ENCODE results near the gene IMPG1. TPM values are rescaled to one million over a fixed set of nuclear protein-coding genes. Genes with fewer than 3 reads are reported as not detected.

The IMPG1 gene
- total RNA-seq, 2 experiments from 2014 or later = not detected

DNA sequence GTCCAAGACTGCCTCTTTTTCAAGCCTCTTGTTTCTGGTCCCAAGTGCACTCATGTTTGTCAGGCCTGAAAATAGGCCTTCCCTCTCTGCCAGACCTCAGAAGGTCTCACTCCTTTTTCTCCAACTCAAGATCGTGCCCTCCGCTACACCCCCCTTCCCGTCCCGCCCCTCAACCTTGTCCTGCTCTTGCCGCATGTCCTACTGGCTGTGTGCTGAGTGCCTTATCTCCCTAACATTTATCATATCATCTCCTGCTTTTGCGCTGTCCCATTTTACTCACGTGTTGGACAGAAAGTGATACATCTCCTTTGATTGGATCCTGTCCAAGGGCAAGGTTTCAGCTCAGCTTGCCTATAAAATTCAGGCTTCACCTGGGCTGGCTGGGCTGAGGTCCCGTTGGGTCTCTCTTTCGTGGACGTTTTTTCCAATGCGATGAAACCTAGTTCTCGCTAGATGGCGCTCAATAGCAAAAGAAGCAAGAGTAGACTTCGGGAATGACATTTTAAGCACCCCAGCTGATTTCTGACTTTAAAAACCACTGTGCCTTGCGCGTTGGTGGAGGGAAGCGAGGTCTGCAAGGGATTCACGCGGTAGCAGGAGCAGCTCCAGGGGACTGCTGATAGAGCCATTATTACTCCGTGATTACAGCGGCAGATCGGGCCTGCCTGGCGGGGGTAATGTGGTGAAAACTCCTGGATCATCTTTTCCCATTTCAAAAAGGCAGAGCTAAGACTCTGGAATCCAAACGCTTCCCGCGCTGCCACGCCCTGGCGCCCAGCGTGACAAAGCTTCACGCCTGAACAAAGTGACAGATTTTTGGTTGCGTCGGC lies 137.6 kb downstream of the IMPG1 start:
- H3K27ac ChIP-seq (ENCODE audit: low read depth, low read length, poor library complexity, severe bottlenecking) = no peak overlapping the region
- no peaks in the 10 kb centered on the region for H3K9me3 ChIP-seq (ENCODE audit: low read length)
- H2AFZ ChIP-seq (ENCODE audit: low read length) = no peak overlapping the region
- no peaks in the 10 kb centered on the region for H3K4me1 ChIP-seq (ENCODE audit: insufficient read depth, low read length, poor library complexity, severe bottlenecking)
- BruUV-seq (replicated peaks) = no TSS peak
- ChIA-PET POLR2A (no interaction called here), CTCF (ENCODE audit: unreplicated experiment) (no interaction called here)
- peak; percentile 88 for TF ChIP-seq CTCF (conservative IDR thresholded peaks at IDR 0.05; ENCODE audit: low read length)
- TF ChIP-seq EZH2phosphoT487 (IDR thresholded peaks at IDR 0.05; ENCODE audit: borderline replicate concordance, low read depth, low read length) = no peak
- intact Hi-C loops (cut with micrococcal nuclease; ENCODE audit: unreplicated experiment) = no loop called here
- H3K4me3 ChIP-seq (ENCODE audit: low read depth, low read length, poor library complexity, severe bottlenecking) = no peak overlapping the region
- no peaks in the 10 kb centered on the region for H4K20me1 ChIP-seq (ENCODE audit: insufficient read depth, low read length)
- H3K9me2 ChIP-seq (ENCODE audit: insufficient read depth, low read length) = no peaks in the 10 kb centered on the region
- DNase-seq (ENCODE audit: low spot score) = peak; percentile 61
- H3K79me2 ChIP-seq (ENCODE audit: insufficient read depth, low read depth, low read length) = no peaks in the 10 kb centered on the region
- H3K36me3 ChIP-seq (ENCODE audit: insufficient read depth, low read length) = no peaks in the 10 kb centered on the region
- no peak overlapping the region for H3K4me2 ChIP-seq (ENCODE audit: low read length)

DNA sequence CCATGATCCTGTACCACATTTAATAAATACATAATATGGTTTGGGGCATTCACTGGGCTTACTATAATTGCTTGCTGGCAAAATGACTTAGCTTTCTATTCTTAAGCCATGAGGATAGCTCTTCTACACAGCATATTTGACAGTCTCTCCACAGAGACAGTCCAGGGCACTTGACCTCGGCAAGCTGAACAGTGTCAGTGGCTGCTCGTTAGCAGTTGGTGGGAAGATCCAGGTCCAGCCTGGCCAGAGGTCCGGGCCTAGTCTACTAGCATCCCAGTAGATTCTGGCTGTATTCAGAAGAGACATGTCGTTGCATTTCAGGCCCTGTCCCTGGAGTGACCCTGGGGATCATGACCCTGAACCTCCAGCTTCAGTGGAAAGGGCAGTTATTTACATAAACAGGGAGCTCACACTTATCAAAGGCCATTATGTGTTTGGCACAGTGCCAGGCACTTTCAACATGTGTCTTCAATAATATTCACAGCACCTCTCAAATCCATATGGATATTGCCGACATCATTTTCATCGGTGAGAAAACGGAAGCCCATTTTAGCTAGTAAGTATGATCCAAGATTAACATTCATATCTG lies 139.0 kb downstream of the IMPG1 start:
- no peaks in the 10 kb centered on the region for H3K9me2 ChIP-seq (ENCODE audit: insufficient read depth, low read length)
- H3K27ac ChIP-seq (ENCODE audit: low read depth, low read length, poor library complexity, severe bottlenecking) = no peak overlapping the region
- H3K9me3 ChIP-seq (ENCODE audit: low read length) = no peaks in the 10 kb centered on the region
- no peak overlapping the region for H3K4me3 ChIP-seq (ENCODE audit: low read depth, low read length, poor library complexity, severe bottlenecking)
- no TSS peak for BruUV-seq (replicated peaks)
- POLR2A ChIA-PET = interaction anchor here (0.5 to 1.3 kb wide), 3 partner anchors 15 to 1782 kb away, joined by 3 read pairs; no protein-coding TSS in a partner anchor
- no peaks in the 10 kb centered on the region for H4K20me1 ChIP-seq (ENCODE audit: insufficient read depth, low read length)
- no peak overlapping the region for H2AFZ ChIP-seq (ENCODE audit: low read length)
- intact Hi-C loops (cut with micrococcal nuclease; ENCODE audit: unreplicated experiment) = no loop called here
- no peaks in the 10 kb centered on the region for H3K36me3 ChIP-seq (ENCODE audit: insufficient read depth, low read length)
- no peak overlapping the region for H3K4me2 ChIP-seq (ENCODE audit: low read length)
- no peaks in the 10 kb centered on the region for H3K4me1 ChIP-seq (ENCODE audit: insufficient read depth, low read length, poor library complexity, severe bottlenecking)
- no peaks in the 10 kb centered on the region for H3K79me2 ChIP-seq (ENCODE audit: insufficient read depth, low read depth, low read length)
- CTCF ChIA-PET (ENCODE audit: unreplicated experiment) = no interaction called here
- DNase-seq (ENCODE audit: low spot score) = no peak
- no peak for TF ChIP-seq CTCF (conservative IDR thresholded peaks at IDR 0.05; ENCODE audit: low read length)
- no peak for TF ChIP-seq EZH2phosphoT487 (IDR thresholded peaks at IDR 0.05; ENCODE audit: borderline replicate concordance, low read depth, low read length)

GRCh38 chr6:75932067-75932466 lies 140.4 kb downstream of the IMPG1 start:
- no TSS peak for BruUV-seq (replicated peaks)
- intact Hi-C loops (cut with micrococcal nuclease; ENCODE audit: unreplicated experiment) = no loop called here
- ChIA-PET CTCF (ENCODE audit: unreplicated experiment) (interaction anchor here (0.7 kb wide), 1 partner anchor 244 kb away, joined by 3 read pairs; no protein-coding TSS in a partner anchor), POLR2A (interaction anchor here (0.7 kb wide), 1 partner anchor 414 kb away, joined by 3 read pairs; no protein-coding TSS in a partner anchor)
- Histone ChIP-seq H3K36me3 (ENCODE audit: insufficient read depth, low read length) (no peaks in the 10 kb centered on the region), H3K27ac (ENCODE audit: low read depth, low read length, poor library complexity, severe bottlenecking) (no peak overlapping the region), H3K9me3 (ENCODE audit: low read length) (no peaks in the 10 kb centered on the region), H3K4me3 (ENCODE audit: low read depth, low read length, poor library complexity, severe bottlenecking) (no peak overlapping the region), H3K79me2 (ENCODE audit: insufficient read depth, low read depth, low read length) (no peaks in the 10 kb centered on the region), H4K20me1 (ENCODE audit: insufficient read depth, low read length) (no peaks in the 10 kb centered on the region), H3K9me2 (ENCODE audit: insufficient read depth, low read length) (no peaks in the 10 kb centered on the region), H3K4me2 (ENCODE audit: low read length) (no peak overlapping the region), H3K4me1 (ENCODE audit: insufficient read depth, low read length, poor library complexity, severe bottlenecking) (no peaks in the 10 kb centered on the region), H2AFZ (ENCODE audit: low read length) (no peak overlapping the region)
- peak; percentile 12 for DNase-seq (ENCODE audit: low spot score)
- TF ChIP-seq CTCF (conservative IDR thresholded peaks at IDR 0.05; ENCODE audit: low read length) (peak; percentile 66), EZH2phosphoT487 (IDR thresholded peaks at IDR 0.05; ENCODE audit: borderline replicate concordance, low read depth, low read length) (no peak)

Data from OCI-LY7 (cell line).